RKO (cell line): ENCODE measurements around the gene UBE3C.
A peak's percentile ranks its signal among the peaks of the same experiment; 100 is the strongest.

Source experiments
- DNase-seq: peaks from one replicate; pipeline ENCODE4 v3.0.0-alpha.2; 2016; ENCODE audit warnings: low spot score

UBE3C gene

GRCh38 chr7:157177333-157177982, 38.7 kb downstream of the UBE3C start:
- DNase-seq = no peak

DNA sequence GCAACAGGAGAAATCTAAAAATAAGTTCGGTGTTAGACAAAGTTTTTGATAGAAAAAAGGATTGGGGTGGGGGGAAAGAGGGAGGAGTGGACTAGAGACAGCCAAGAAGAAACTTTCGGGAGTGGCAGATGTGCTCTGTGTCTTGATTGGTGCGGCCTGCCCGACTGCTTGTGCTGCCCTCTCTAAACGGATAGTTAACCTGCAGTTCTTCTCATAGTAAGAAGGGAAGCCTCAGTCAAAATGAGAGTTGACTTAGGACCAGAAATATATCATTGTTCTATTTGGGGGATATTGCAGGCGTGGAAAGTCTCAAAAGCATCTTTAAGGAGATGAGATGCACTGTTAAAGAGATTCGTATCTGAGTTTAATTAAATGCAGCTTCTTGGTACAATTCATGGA, 39.3 kb downstream of the UBE3C start:
- no peak for DNase-seq

GRCh38 chr7:157183832-157184231, 45.1 kb downstream of the UBE3C start:
- DNase-seq = no peak

DNA sequence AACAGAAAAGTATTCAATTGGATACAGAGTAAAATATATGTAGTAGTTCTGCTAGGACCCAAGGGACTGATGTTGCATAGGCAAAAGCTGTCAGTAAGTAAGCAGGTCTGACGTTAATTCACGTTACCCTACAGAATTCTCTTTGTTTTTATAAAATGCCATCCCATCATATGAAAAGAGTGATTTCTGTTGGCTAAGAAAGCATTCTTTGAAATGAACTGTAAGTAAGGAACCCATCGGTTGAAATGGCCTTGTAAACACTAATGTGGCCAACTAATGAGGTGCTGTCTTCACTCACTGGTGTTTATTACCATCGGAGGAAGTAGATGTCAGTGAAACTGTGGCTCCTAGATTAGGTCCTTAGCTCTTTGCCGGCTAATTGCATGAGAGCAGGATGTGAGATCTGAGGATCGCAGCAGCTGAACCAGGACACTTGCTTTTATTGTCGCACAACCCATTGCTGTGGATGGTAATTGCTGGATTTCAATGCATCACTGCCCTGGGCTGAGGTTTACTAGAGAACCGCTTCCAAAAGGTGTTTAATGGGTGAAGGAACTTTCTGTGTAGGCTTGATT, 49.5 kb downstream of the UBE3C start:
- DNase-seq = no peak

DNA sequence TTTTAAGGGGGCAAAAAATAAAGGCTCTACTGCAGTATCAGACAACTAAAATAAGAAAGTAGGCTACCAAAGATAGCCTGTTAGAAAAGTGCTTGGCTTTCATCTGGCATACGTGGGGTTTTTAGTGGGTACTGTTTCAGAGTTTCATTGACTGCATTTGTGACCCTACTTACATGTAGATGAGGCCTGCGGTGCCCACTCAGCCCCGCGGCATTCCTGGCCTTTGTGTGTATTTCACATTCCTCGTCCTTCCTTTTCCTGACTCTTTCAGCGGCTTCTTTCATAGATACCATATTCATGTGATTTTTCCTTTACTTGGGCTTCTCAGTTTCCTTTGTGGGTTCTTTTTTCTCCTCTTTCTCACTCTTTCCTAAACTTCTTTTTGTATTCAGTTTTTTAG, 50.7 kb downstream of the UBE3C start:
- DNase-seq = no peak

GRCh38 chr7:157192861-157193260, 54.1 kb downstream of the UBE3C start:
- no peak for DNase-seq

- DNase-seq = no peak
These were observed 54.5 kb downstream of the UBE3C start for GRCh38 chr7:157193274-157193673.

DNA sequence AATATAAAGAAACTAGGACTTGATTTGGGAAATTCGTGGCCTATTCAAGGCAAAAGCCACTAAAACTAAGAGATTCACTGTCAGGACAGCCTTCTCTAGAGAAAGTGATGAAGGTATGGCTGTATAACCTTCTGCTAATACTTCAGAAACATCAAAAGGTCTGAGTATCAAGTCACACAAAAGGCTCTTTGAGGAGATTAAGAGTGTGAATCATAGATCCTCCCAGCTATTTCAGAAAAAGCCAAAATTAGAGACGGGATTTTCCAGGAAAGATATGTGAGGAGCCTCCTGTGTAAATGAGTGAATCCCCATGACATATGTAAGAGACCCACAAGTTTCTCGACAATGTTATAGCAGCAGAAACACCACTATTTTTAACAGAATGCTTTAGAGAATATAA, 56.2 kb downstream of the UBE3C start:
- no peak for DNase-seq

GRCh38 chr7:157195868-157196267, 57.1 kb downstream of the UBE3C start:
- no peak for DNase-seq

- DNase-seq = no peak
These were observed 65.4 kb downstream of the UBE3C start for GRCh38 chr7:157204134-157204533.

DNA sequence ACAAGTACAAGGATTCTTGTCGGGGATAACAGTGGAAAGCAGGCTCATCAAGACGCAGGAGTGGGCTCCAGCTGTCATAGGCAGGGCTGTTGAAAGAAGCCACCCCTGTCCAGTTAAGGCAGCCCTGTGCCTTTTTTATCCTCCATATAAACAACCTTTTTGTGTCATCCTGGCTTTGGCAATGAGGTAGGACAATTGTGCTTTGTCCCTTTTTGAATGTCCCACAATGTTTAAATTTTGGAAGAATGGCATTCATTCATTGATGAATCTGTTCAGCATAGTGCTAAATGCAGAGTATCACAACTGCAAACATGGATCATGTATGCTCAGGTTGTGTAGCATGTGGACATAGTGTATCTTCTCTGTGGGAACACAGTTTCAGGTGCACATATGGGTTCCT, 66.7 kb downstream of the UBE3C start:
- DNase-seq = no peak

GRCh38 chr7:157208571-157209413, 70.1 kb downstream of the UBE3C start:
- DNase-seq = no peak

DNA sequence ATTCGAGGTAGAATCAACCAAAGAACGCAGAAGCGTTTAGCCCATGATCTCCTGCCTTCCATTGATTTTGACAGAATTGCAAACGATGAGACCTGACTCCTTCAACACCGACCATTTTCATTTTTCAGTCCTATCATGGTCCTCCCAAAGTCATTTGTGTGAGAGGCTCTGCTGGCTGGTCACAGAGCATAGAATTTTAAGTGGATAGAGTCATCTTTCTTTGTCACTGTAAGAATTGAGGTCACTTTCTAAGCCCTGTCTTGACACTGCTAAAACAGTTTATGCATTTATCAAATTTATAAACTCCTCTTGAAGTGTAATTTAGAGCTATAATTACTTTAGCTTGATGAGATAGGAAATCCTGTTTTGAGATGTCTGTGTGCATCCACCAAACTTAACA, 72.0 kb downstream of the UBE3C start:
- DNase-seq = no peak

GRCh38 chr7:157211690-157212089, 73.0 kb downstream of the UBE3C start:
- DNase-seq = no peak

- DNase-seq = no peak
These were observed 80.4 kb downstream of the UBE3C start for GRCh38 chr7:157219154-157219553.

GRCh38 chr7:157220916-157221569, 82.3 kb downstream of the UBE3C start:
- DNase-seq = no peak

DNA sequence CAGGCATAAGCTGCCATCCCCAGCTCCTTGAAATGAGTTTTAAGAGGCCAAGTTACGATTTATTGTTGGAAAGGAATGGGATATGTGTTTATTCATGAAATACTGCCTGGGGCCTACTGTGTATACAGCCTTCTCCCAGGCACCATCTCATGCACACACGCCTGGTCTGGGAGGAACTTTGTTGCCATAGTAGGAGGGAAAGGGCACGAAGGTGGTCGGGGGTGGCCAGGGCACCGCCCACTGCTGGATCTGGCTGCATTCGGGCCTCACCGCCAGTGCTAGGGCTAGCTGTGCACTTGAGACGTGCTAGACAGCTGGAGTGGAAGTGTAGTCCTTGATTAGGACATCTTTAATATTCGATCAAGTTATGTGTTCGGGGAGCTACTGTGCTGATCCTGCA, 84.0 kb downstream of the UBE3C start:
- DNase-seq = no peak

DNA sequence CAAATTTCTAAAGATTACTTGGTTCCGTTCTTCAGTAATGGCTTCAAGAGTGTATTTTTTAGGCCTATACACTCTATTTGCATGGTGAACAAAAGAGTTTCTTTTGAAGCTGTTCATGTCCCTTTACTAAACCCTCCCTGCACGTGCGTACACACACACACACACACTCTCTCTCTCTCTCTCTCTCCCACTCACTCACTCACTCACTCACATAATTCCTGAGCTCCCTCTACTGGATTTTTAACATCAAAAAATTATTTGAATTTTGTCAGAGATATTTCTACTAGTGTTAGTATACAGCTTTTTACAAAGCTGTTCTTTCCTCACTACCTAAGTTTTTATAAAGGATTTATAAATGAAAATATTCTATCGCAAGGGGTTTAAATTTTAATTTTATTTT, 85.9 kb downstream of the UBE3C start:
- peak; percentile 44 for DNase-seq

GRCh38 chr7:157228864-157229422, 90.2 kb downstream of the UBE3C start:
- DNase-seq = peak; percentile 42

DNA sequence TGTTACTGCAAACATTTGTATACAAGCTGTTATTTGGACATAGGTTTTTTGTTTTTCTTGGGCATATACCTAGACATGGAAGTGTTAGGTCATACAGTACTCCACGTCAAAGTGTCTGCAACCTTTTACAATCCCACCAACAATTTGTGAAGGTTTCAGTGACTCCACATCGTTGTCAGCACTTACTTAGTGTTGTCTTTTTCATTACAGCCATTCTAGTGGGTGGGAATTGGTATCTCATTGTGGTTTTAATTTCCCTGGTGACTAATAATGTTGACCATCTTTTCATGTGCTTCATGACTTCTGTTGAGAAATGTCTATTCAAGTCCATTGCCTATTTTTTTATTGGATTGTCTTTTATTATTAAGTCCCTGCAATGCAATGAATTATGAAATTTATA, 95.0 kb downstream of the UBE3C start:
- no peak for DNase-seq

DNA sequence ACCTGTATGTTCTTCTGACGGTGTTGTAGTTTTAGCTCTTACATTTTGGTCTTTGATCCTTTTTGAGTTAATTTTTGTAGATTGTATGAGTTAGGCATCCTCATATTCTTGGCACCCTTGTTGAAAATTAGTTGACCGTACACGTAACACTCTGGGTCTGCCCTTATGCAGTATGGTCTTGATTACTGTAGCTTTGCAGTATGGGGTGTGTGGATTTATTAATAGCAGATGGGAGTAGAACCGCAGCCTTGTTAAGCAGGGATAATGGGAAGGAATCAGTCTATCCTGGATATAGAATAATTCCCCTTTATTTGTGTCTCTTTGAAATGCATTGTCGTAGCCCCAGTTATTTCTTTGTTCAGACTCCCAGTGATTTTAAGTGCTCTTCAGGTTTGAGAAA, 95.5 kb downstream of the UBE3C start:
- DNase-seq = no peak
